Endothelial cell (in vitro differentiated cells): ENCODE measurements around the gene DST. TPM values are rescaled to one million over a fixed set of nuclear protein-coding genes. Genes with fewer than 3 reads are reported as not detected.

Experiments
- DNase-seq: peaks from one replicate; pipeline ENCODE4 v3.0.0; 2021; ENCODE audit warnings: low spot score
- H3K27ac Mint-ChIP-seq: one replicate; pipeline ENCODE4 v1.8.0; 2021; ENCODE audit warnings: mixed read lengths, inconsistent platforms; ENCODE audit not compliant: unreplicated experiment
- H3K27me3 Mint-ChIP-seq: one replicate; pipeline ENCODE4 v1.8.0; 2021; ENCODE audit warnings: mild to moderate bottlenecking, moderate library complexity, mixed read lengths, inconsistent platforms; ENCODE audit not compliant: unreplicated experiment
- H3K36me3 Mint-ChIP-seq: one replicate; pipeline ENCODE4 v1.8.0; 2021; ENCODE audit warnings: mild to moderate bottlenecking, low read depth, mixed read lengths, inconsistent platforms; ENCODE audit not compliant: unreplicated experiment
- H3K4me1 Mint-ChIP-seq: one replicate; pipeline ENCODE4 v1.8.0; 2021; ENCODE audit warnings: mild to moderate bottlenecking, mixed read lengths, inconsistent platforms; ENCODE audit not compliant: unreplicated experiment
- H3K4me3 Mint-ChIP-seq: one replicate; pipeline ENCODE4 v1.8.0; 2021; ENCODE audit warnings: mild to moderate bottlenecking, mixed read lengths, inconsistent platforms; ENCODE audit not compliant: unreplicated experiment
- H3K9me3 Mint-ChIP-seq: one replicate; pipeline ENCODE4 v1.8.0; 2021; ENCODE audit warnings: mixed read lengths, inconsistent platforms; ENCODE audit not compliant: unreplicated experiment
- long read RNA-seq: library from polyadenylated mRNA; unstranded; transcript quantifications from one replicate; pipeline ENCODE4 v2.0.0, GENCODE V29; 2020; ENCODE audit not compliant: unreplicated experiment
- total RNA-seq: library from RNA; stranded (reverse); fragmentation: NEBNext Ultra II Directional; extraction: Animal tissue kit (Norgen Biotek cat#: 25700); gene quantifications from one replicate; pipeline ENCODE4 v1.2.1, GENCODE V29; 2021; ENCODE audit not compliant: unreplicated experiment
- TF ChIP-seq, protein P1 (sequence below): fragments of 200-600 bp; sonication (generic); IDR thresholded peaks from one replicate; pipeline ENCODE4 v1.5.0; 2021; ENCODE audit warnings: antibody characterized with exemption; ENCODE audit not compliant: unreplicated experiment

The DST gene
- total RNA-seq: 284 TPM
- long read RNA-seq, partial matches to known transcripts: 14 of 18 reads
- long read RNA-seq, other reads (novel, unspliced or antisense): 4 of 18 reads

DNA sequence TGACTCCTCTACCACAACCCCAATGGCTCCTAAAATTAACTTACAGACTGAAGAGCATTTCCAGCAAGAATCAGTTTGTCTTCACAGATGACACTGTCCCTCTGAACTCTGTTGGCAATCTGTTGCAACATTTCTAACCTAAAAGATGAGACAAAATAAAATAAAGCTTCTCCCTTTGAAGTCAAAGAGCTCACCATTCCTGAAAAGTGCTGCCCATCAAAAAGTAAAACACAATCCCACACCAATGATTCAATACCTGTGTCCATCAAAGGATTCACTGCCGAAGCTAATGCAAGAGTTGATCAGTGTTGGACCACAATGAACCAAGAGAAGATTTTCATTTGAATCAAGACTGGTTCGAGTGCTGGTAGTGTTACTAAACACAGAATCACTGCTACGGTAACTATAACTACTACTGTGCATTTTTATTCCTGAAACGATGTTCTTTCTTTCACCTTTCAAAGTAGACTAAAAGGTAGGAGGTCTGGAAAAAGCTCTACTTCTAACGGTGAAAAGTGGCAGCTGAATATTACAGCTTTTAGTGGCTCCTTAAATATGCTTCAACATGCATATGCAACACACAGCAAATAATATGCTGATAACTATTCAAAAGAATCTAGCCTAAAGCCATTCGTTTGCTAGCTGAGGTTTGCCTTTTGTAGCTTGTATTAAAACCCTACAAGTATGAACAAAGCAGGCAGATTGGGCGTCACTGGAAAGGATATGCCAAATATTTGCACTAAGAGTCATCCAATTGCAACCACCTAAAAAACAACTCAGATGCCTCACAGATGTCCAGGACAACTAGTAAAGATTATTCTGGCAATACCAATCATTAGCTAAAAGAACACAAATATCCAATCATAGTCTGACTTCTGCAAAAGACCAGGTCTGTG lies at the start of gene DST:
Gene DST, minus strand, starts transcription at position 524 of the 896 bp plus-strand sequence.
- Mint-ChIP-seq H3K4me1 (no peaks in the 10 kb centered on the region), H3K27ac (no peak within 1 kb of the TSS), H3K4me3 (no peak within 1 kb of the TSS), H3K9me3 (no peaks in the 10 kb centered on the region), H3K36me3 (peaks cover 9% of the 10 kb centered on the region), H3K27me3 (no peaks in the 10 kb centered on the region)
- TF ChIP-seq, protein P1, sequence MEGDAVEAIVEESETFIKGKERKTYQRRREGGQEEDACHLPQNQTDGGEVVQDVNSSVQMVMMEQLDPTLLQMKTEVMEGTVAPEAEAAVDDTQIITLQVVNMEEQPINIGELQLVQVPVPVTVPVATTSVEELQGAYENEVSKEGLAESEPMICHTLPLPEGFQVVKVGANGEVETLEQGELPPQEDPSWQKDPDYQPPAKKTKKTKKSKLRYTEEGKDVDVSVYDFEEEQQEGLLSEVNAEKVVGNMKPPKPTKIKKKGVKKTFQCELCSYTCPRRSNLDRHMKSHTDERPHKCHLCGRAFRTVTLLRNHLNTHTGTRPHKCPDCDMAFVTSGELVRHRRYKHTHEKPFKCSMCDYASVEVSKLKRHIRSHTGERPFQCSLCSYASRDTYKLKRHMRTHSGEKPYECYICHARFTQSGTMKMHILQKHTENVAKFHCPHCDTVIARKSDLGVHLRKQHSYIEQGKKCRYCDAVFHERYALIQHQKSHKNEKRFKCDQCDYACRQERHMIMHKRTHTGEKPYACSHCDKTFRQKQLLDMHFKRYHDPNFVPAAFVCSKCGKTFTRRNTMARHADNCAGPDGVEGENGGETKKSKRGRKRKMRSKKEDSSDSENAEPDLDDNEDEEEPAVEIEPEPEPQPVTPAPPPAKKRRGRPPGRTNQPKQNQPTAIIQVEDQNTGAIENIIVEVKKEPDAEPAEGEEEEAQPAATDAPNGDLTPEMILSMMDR: no peak
- no peak for DNase-seq

DNA sequence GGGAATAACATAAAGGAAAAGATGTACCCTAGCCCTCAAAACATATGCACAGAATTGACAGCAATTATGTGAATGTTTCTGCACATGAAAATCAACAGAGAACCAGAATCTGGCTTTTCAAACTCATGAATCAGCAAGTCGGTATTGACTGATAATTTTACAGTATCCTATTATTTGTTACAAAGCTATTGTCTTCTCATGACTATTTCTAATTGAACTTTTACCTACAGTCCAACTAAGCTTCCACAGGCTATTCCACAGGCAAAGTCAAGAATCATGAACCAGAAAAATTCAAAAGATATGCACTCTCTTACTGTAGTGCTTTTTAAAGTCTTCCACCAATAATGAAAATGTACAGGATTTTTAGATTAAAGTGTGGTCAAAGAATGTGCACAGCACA lies 49.1 kb upstream of the DST start:
- Mint-ChIP-seq H3K4me1 (peaks cover 13% of the 10 kb centered on the region), H3K27ac (peak overlapping the region; percentile 25), H3K36me3 (peaks cover 25% of the 10 kb centered on the region), H3K4me3 (no peak overlapping the region), H3K27me3 (peaks cover 4% of the 10 kb centered on the region), H3K9me3 (no peaks in the 10 kb centered on the region)
- DNase-seq: no peak
- TF ChIP-seq, protein P1: no peak

- H3K27ac Mint-ChIP-seq: no peak overlapping the region
- H3K4me3 Mint-ChIP-seq: no peak overlapping the region
- peaks cover 21% of the 10 kb centered on the region for H3K36me3 Mint-ChIP-seq
- no peaks in the 10 kb centered on the region for H3K9me3 Mint-ChIP-seq
- no peaks in the 10 kb centered on the region for H3K27me3 Mint-ChIP-seq
- no peak for DNase-seq
- TF ChIP-seq, protein P1: no peak
- H3K4me1 Mint-ChIP-seq: peaks cover 13% of the 10 kb centered on the region
Measured at GRCh38 chr6:56691286-56691595, 48.6 kb upstream of the DST start.

DNA sequence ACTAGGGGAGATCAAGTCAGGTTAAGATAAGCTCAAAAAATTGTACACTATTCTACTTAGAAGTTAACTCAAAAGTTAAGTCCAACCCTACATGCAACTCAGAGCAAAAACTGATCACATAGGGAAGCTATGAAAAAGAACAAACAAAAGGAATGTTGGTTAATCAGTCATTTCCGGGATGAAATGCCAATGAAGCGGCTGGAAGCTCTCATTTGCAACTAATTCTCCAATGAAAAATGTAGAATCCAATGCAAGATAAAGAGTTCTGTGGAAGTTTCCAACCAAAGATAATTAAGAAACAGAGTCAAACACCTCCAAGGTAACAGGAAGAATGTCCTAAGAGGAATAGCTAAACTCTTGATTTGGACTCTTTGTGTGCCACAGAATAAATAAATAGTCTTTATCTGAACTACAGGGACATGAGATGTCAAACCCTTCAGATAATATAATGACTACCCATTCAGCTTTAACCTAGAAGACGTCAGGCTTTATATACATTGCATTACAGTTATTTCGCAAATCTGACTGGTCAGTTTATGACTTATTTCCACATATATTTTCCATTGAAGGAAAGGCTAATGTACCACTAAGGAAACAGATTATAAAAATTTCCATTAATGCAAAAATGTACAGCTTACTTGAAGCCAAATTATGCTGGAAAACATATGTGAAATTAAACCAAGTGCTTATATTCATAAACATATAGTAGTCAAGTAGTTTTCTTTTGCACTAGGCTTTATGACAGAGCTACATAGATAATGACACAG lies 48.0 kb upstream of the DST start:
- Mint-ChIP-seq H3K36me3 (peaks cover 18% of the 10 kb centered on the region), H3K4me1 (peaks cover 16% of the 10 kb centered on the region), H3K27me3 (no peaks in the 10 kb centered on the region), H3K27ac (peak overlapping the region; percentile 20), H3K4me3 (no peak overlapping the region), H3K9me3 (no peaks in the 10 kb centered on the region)
- no peak for DNase-seq
- TF ChIP-seq, protein P1: no peak

DNA sequence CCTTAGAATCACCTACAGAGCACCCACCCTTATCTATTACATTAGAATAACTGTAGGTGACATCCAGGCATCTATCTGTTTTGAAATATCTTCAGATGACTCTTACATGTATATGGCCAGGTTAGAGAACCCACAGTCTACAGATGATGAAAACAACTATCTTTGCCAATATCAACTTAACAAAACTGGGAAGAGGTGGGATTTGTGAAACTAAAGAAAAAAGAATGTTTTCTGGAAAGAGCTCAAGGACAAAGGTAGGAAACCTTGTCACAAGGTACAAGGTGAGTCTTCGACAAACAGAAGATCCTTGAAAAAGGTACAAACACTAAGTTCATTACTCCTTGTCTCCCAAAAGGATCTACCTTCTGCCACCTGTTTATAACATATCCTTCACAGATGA lies 47.0 kb upstream of the DST start:
- DNase-seq: no peak
- TF ChIP-seq, protein P1: no peak
- H3K4me3 Mint-ChIP-seq: no peak overlapping the region
- no peaks in the 10 kb centered on the region for H3K27me3 Mint-ChIP-seq
- H3K9me3 Mint-ChIP-seq: no peaks in the 10 kb centered on the region
- peaks cover 13% of the 10 kb centered on the region for H3K4me1 Mint-ChIP-seq
- no peak overlapping the region for H3K27ac Mint-ChIP-seq
- peaks cover 10% of the 10 kb centered on the region for H3K36me3 Mint-ChIP-seq
